ENCODE results near the gene FAM168A. TPM values are rescaled to one million over a fixed set of nuclear protein-coding genes. Genes with fewer than 3 reads are reported as not detected.

The FAM168A gene
- polyA plus RNA-seq, 4 donors, result 38.3 to 51.0 (median 44.0) TPM

- no peak for DNase-seq (ENCODE audit: low read depth in 4 of 4, low spot score in 2 of 4)
Measured at GRCh38 chr11:73563539-73564200, 34.2 kb downstream of the FAM168A start.

GRCh38 chr11:73559743-73560142, 38.2 kb downstream of the FAM168A start:
- DNase-seq (ENCODE audit: low read depth in 4 of 4, low spot score in 2 of 4), result no peak

GRCh38 chr11:73556966-73557365, 40.9 kb downstream of the FAM168A start:
- DNase-seq (ENCODE audit: low read depth in 4 of 4, low spot score in 2 of 4), result no peak

- DNase-seq (ENCODE audit: low read depth in 4 of 4, low spot score in 2 of 4), result no peak
Measured at GRCh38 chr11:73555615-73556014, 42.3 kb downstream of the FAM168A start.

GRCh38 chr11:73554671-73555320, 43.1 kb downstream of the FAM168A start:
- DNase-seq (ENCODE audit: low read depth in 4 of 4, low spot score in 2 of 4), result no peak

GRCh38 chr11:73553266-73553665, 44.6 kb downstream of the FAM168A start:
- no peak for DNase-seq (ENCODE audit: low read depth in 4 of 4, low spot score in 2 of 4)

GRCh38 chr11:73551677-73552076, 46.2 kb downstream of the FAM168A start:
- DNase-seq (ENCODE audit: low read depth in 4 of 4, low spot score in 2 of 4), result no peak

GRCh38 chr11:73549376-73549775, 48.5 kb downstream of the FAM168A start:
- no peak for DNase-seq (ENCODE audit: low read depth in 4 of 4, low spot score in 2 of 4)

- no peak for DNase-seq (ENCODE audit: low read depth in 4 of 4, low spot score in 2 of 4)
Measured at GRCh38 chr11:73547706-73548595, 50.0 kb downstream of the FAM168A start.

GRCh38 chr11:73542175-73542574, 55.7 kb downstream of the FAM168A start:
- DNase-seq (ENCODE audit: low read depth in 4 of 4, low spot score in 2 of 4), result no peak

- no peak for DNase-seq (ENCODE audit: low read depth in 4 of 4, low spot score in 2 of 4)
Measured at GRCh38 chr11:73539506-73540084, 58.3 kb downstream of the FAM168A start.

GRCh38 chr11:73538381-73538872, 59.5 kb downstream of the FAM168A start:
- DNase-seq (ENCODE audit: low read depth in 4 of 4, low spot score in 2 of 4), result no peak

GRCh38 chr11:73537969-73538368, 59.9 kb downstream of the FAM168A start:
- DNase-seq (ENCODE audit: low read depth in 4 of 4, low spot score in 2 of 4), result no peak

- no peak for DNase-seq (ENCODE audit: low read depth in 4 of 4, low spot score in 2 of 4)
Measured at GRCh38 chr11:73536961-73537360, 61.0 kb downstream of the FAM168A start.

- no peak for DNase-seq (ENCODE audit: low read depth in 4 of 4, low spot score in 2 of 4)
Measured at GRCh38 chr11:73532310-73532709, 65.6 kb downstream of the FAM168A start.

GRCh38 chr11:73531386-73531785, 66.5 kb downstream of the FAM168A start:
- no peak for DNase-seq (ENCODE audit: low read depth in 4 of 4, low spot score in 2 of 4)

- DNase-seq (ENCODE audit: low read depth in 4 of 4, low spot score in 2 of 4), result no peak
Measured at GRCh38 chr11:73530109-73530508, 67.8 kb downstream of the FAM168A start.

GRCh38 chr11:73529204-73529530, 68.7 kb downstream of the FAM168A start:
- DNase-seq (ENCODE audit: low read depth in 4 of 4, low spot score in 2 of 4), result no peak

- DNase-seq (ENCODE audit: low read depth in 4 of 4, low spot score in 2 of 4), result no peak
Measured at GRCh38 chr11:73528483-73529203, 69.3 kb downstream of the FAM168A start.

GRCh38 chr11:73528013-73528412, 69.9 kb downstream of the FAM168A start:
- DNase-seq (ENCODE audit: low read depth in 4 of 4, low spot score in 2 of 4), result no peak

Measured in left renal cortex interstitium (tissue), 4 donors.